Choroid plexus epithelial cell (primary cell): Measurements from ENCODE around the gene SH2D6.
A peak's percentile ranks its signal among the peaks of the same experiment; 100 is the strongest.

Experiments used
- DNase-seq: peaks from one replicate; pipeline ENCODE4 v3.0.0-alpha.2; 2010; ENCODE audit warnings: low read depth
- H3K4me3 ChIP-seq: 2 replicates; pipeline ENCODE4 v1.5.1; 2011; ENCODE audit warnings: low read depth, mild to moderate bottlenecking, control low read depth, low read length, moderate library complexity
- CTCF ChIP-seq: conservative IDR thresholded peaks from 2 replicates; pipeline ENCODE4 v1.5.1; 2011; ENCODE audit warnings: low read depth, mild to moderate bottlenecking, control low read depth, inconsistent platforms, low read length, moderate library complexity

The SH2D6 gene

DNA sequence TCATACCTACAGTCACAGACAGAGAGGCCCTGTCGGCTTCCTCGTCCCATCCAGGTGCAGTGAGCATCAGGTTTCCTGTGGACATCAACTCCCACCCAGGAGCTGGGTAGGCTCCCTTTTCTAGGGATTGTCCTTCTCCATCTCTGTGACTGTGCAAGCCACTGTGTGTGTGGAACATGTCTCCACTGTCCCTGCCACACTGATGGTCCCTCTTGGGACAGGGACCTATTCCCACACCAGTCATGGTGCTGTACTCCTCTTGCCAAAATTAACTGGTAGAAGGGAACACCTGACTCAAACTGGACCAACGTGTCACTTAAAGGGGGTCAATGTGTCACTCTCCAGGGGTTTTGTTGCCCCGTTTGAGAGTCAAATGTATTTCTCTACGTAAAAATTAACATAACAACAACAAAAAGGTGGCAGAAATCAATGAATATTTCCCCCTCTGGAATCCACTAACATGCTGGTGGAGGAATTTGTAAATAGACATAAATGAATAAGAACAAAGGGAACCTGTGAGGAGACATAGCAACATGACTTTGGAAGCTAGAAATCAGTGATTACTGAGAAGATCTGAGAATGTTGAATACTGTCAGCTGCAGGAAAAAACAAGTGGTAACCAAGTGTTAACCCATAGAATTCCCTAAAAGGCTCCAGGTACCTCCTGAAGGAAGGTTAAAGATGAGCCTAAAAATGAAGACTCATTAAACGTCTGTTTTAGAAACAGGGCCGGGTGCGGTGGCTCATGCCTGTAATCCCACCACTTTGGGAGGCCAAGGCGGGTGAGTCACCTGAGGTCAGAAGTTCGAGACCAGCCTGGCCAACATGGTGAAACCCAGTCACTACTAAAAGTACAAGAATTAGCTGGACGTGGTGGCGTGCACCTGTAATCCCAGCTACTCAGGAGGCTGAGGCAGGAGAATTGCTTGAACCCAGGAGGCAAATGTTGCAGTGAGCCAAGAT is 40.4 kb downstream of the SH2D6 start:
- DNase-seq = no peak
- H3K4me3 ChIP-seq = no peak overlapping the region
- no peak for TF ChIP-seq CTCF

DNA sequence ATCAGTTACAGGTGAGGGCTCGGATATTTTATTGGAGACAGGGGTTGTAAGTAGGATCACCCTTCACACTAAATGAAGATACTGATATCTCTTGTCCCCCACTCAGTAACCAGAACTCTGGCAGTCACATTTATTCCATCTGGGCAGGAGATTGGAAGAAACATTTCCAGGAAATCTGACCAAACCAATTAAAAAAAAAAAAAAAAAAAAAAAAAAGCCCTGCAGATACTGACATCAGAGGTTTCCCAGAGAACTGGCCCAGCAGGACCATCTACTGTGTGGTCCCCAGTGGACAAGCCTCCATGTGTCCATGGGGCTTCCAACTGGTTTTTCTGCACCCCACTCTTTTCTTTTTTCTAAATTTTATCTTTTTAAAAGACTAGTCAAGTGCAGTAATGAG is 41.3 kb downstream of the SH2D6 start:
- no peak overlapping the region for H3K4me3 ChIP-seq
- TF ChIP-seq CTCF = no peak
- DNase-seq = no peak

DNA sequence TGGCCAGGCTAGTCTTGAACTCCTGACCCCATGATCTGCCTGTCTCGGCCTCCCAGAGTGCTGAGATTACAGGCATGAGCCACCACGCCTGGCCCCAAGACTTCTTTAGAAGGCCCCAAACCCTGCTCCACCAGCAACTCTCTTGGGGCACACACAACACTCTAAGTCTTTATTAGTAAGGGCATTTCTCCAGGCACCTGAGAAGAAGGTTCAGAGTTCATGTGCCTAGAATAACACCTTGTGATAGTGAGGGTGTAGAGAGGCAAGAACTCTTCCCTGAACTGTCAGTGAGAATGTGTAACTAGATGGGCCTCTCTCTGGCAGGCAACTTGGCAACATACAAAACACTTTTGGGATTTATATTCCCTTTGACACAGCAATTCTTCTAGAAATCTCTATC is 43.8 kb downstream of the SH2D6 start:
- no peak for TF ChIP-seq CTCF
- no peak for DNase-seq
- no peak overlapping the region for H3K4me3 ChIP-seq

GRCh38 chr2:85468096-85468703 is 49.7 kb downstream of the SH2D6 start:
- DNase-seq = no peak
- no peak overlapping the region for H3K4me3 ChIP-seq
- TF ChIP-seq CTCF = no peak

GRCh38 chr2:85468704-85469349 is 50.3 kb downstream of the SH2D6 start:
- no peak for TF ChIP-seq CTCF
- peak; percentile 44 for DNase-seq
- no peak overlapping the region for H3K4me3 ChIP-seq

DNA sequence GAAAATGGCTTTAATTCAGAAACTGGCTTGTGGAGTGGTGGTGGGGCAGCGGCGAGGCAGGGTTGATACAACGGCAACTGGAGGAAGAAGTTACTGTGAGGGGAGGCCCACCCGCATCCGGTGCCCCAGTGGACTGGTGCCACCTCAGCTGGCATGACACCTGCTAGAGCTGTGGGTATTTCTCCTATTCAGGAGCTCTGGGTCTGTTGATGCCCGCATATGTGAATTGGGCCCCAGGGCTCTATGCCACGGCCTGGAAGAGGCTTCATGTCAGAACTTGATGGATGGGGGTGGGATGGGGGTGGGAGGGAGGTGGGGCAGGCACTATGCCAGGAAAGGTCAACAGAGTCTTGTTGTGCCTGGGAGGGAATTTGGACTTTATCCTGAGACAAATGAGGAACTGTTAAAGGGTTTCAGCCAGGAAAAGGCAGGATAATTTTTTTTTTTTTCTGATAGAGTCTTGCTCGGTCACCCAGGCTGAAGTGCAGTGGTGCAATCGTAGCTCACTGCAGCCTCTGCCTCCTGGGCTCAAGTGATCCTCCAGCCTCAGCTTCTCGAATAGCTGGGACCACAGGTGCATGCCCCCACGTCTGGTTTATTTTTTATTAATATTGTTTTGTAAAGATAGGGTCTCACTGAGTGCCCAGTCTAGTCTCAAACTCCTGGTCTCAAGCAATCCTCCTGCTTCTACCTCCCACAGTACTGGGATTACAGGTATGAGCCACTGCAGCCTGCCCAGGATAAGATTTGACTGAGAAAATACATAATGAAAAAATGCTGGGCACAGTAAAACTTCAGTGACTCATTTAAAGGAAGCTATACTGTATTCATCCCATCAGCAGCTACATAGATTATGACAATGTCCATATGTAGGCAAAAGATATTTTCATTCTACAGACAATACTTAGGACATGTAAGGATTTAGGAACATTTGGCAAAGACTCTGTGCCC is 52.6 kb downstream of the SH2D6 start:
- no peak for DNase-seq
- H3K4me3 ChIP-seq = no peak overlapping the region
- TF ChIP-seq CTCF = no peak
